SK-N-SH treated with all-trans-retinoic acid at 6 μM for 48 hours (cell line): ENCODE measurements around the gene ADD1.

Source experiments
- ATAC-seq: fragments of 200-7000 bp; cut with Tn5 transposase; 3 replicates; pipeline ENCODE4 v1.9.1; 2020; ENCODE audit warnings: mild to moderate bottlenecking, moderate library complexity
- ARNTL ChIP-seq: fragments of 450-650 bp; formaldehyde crosslinking; IDR thresholded peaks from 2 replicates; pipeline ENCODE4 v1.5.0; 2020; ENCODE audit warnings: low read depth, mild to moderate bottlenecking, moderate library complexity, borderline replicate concordance
- BACH2 ChIP-seq: fragments of 250-450 bp; sonication (Bioruptor Pico); IDR thresholded peaks from 2 replicates; pipeline ENCODE4 v1.9.0; 2021; ENCODE audit warnings: mild to moderate bottlenecking, borderline replicate concordance
- CREB5 ChIP-seq: fragments of 250-450 bp; sonication (Bioruptor Pico); IDR thresholded peaks from 2 replicates; pipeline ENCODE4 v1.5.1; 2020; ENCODE audit warnings: low read depth, mild to moderate bottlenecking, moderate library complexity
- CSDC2 ChIP-seq: fragments of 250-450 bp; sonication (Bioruptor Pico); IDR thresholded peaks from 2 replicates; pipeline ENCODE4 v1.5.0; 2020; ENCODE audit warnings: mild to moderate bottlenecking, moderate library complexity
- CSRNP3 ChIP-seq: fragments of 250-450 bp; sonication (Bioruptor Pico); IDR thresholded peaks from 2 replicates; pipeline ENCODE4 v1.5.1; 2021; ENCODE audit warnings: mild to moderate bottlenecking, moderate library complexity
- GLIS3 ChIP-seq: fragments of 250-450 bp; sonication (Bioruptor Pico); IDR thresholded peaks from 2 replicates; pipeline ENCODE4 v1.5.0; 2020; ENCODE audit warnings: mild to moderate bottlenecking, moderate library complexity
- OSR1 ChIP-seq: fragments of 250-450 bp; sonication (Bioruptor Pico); IDR thresholded peaks from 2 replicates; pipeline ENCODE4 v1.8.0; 2022; ENCODE audit warnings: moderate library complexity, mild to moderate bottlenecking, inconsistent platforms
- PATZ1 ChIP-seq: fragments of 250-450 bp; sonication (Bioruptor Pico); IDR thresholded peaks from 2 replicates; pipeline ENCODE4 v1.8.0; 2020; ENCODE audit warnings: mild to moderate bottlenecking, moderate library complexity, borderline replicate concordance
- PPARA ChIP-seq: fragments of 250-450 bp; sonication (Bioruptor Pico); IDR thresholded peaks from 2 replicates; pipeline ENCODE4 v1.5.0; 2020; ENCODE audit warnings: mild to moderate bottlenecking, borderline replicate concordance
- RARB ChIP-seq: fragments of 250-450 bp; sonication (Bioruptor Pico); IDR thresholded peaks from 2 replicates; pipeline ENCODE4 v1.8.0; 2021; ENCODE audit warnings: mild to moderate bottlenecking, moderate library complexity
- SNAI2 ChIP-seq: fragments of 250-450 bp; sonication (Bioruptor Pico); IDR thresholded peaks from 2 replicates; pipeline ENCODE4 v1.5.0; 2020; ENCODE audit warnings: mild to moderate bottlenecking, moderate library complexity
- TCF4 ChIP-seq: fragments of 250-450 bp; sonication (Bioruptor Pico); IDR thresholded peaks from 2 replicates; pipeline ENCODE4 v1.8.0; 2021; ENCODE audit warnings: mild to moderate bottlenecking, moderate library complexity, borderline replicate concordance
- TOX ChIP-seq: fragments of 250-450 bp; sonication (Bioruptor Pico); IDR thresholded peaks from 2 replicates; pipeline ENCODE4 v1.8.0; 2021; ENCODE audit warnings: mild to moderate bottlenecking, moderate library complexity, borderline replicate concordance
- TSHZ2 ChIP-seq: fragments of 250-450 bp; sonication (Bioruptor Pico); IDR thresholded peaks from 2 replicates; pipeline ENCODE4 v1.5.0; 2020; ENCODE audit warnings: mild to moderate bottlenecking, moderate library complexity
- ZC3H10 ChIP-seq: fragments of 250-450 bp; sonication (Bioruptor Pico); IDR thresholded peaks from 2 replicates; pipeline ENCODE4 v1.5.1; 2021; ENCODE audit warnings: mild to moderate bottlenecking, moderate library complexity
- ZFP30 ChIP-seq: fragments of 450-650 bp; formaldehyde crosslinking; IDR thresholded peaks from 2 replicates; pipeline ENCODE4 v1.5.0; 2022; ENCODE audit warnings: mild to moderate bottlenecking, moderate library complexity
- ZNF565 ChIP-seq: fragments of 450-650 bp; formaldehyde crosslinking; conservative IDR thresholded peaks from 2 replicates; pipeline ENCODE4 v1.5.0; 2020; ENCODE audit warnings: low read depth, mild to moderate bottlenecking, moderate library complexity
- ZNF70 ChIP-seq: fragments of 450-650 bp; formaldehyde crosslinking; IDR thresholded peaks from 2 replicates; pipeline ENCODE4 v1.5.0; 2020; ENCODE audit warnings: mild to moderate bottlenecking, moderate library complexity
- ZNF8 ChIP-seq: fragments of 450-650 bp; formaldehyde crosslinking; IDR thresholded peaks from 2 replicates; pipeline ENCODE4 v1.5.0; 2020; ENCODE audit warnings: mild to moderate bottlenecking, moderate library complexity

The ADD1 gene

GRCh38 chr4:2911868-2912267 lies 68.2 kb downstream of the ADD1 start (continued):
- TF ChIP-seq TSHZ2 (CRISPR knock-in tag) (no peak), RARB (CRISPR knock-in tag) (no peak), OSR1 (no peak), TOX (CRISPR knock-in tag) (no peak), CREB5 (CRISPR knock-in tag) (no peak)
- TF ChIP-seq, all 23 proteins: peak for 0

GRCh38 chr4:2913168-2913567 lies 69.5 kb downstream of the ADD1 start:
- no peak for ATAC-seq
- no peak for TF ChIP-seq ARNTL (CRISPR knock-in tag)
- no peak for TF ChIP-seq ZC3H10 (CRISPR knock-in tag)
- TF ChIP-seq TSHZ2 (CRISPR knock-in tag), result no peak
- TF ChIP-seq ZNF565 (CRISPR knock-in tag), result no peak
- TF ChIP-seq PATZ1, result no peak
- TF ChIP-seq BACH2 (CRISPR knock-in tag), result no peak
- TF ChIP-seq TCF4 (CRISPR knock-in tag), result no peak
- no peak for TF ChIP-seq GLIS3 (CRISPR knock-in tag)
- TF ChIP-seq TOX (CRISPR knock-in tag), result no peak
- no peak for TF ChIP-seq SNAI2 (CRISPR knock-in tag)
- TF ChIP-seq ZFP30 (CRISPR knock-in tag), result no peak
- TF ChIP-seq ZNF70 (CRISPR knock-in tag), result no peak
- no peak for TF ChIP-seq RARB (CRISPR knock-in tag)
- TF ChIP-seq ZNF8 (CRISPR knock-in tag), result no peak
- TF ChIP-seq CREB5 (CRISPR knock-in tag), result no peak
- no peak for TF ChIP-seq CSDC2
- TF ChIP-seq CSRNP3 (CRISPR knock-in tag), result no peak
- no peak for TF ChIP-seq PPARA
- TF ChIP-seq OSR1, result no peak
- TF ChIP-seq, all 23 proteins: peak for 0
